IMR-90 (cell line): ENCODE data around the gene E4F1. TPM values are rescaled to one million over a fixed set of nuclear protein-coding genes. Genes with fewer than 3 reads are reported as not detected.

Experiments used
- ATAC-seq: fragments of 200-7000 bp; cut with Tn5 transposase; 2 replicates; pipeline ENCODE4 v1.9.1; 2020; ENCODE audit warnings: low read depth, mild to moderate bottlenecking, moderate library complexity
- BruUV-seq: library from RNA; stranded (reverse); fragments of 400-500 nt; replicated peaks from 2 replicates; lab custom pipeline; 2021; lab: Mats Ljungman, UMichigan
- CTCF ChIA-PET: fragments of 300-600 bp; formaldehyde crosslinking; extraction: SDS; loops from one replicate; lab custom pipeline; 2021; ENCODE audit warnings: antibody characterized with exemption; lab: Yijun Ruan, JAX
- POLR2A ChIA-PET: fragments of 300-600 bp; sonication (Branson Sonifier 250); formaldehyde crosslinking; loops from one replicate; lab custom pipeline; 2022; ENCODE audit warnings: antibody characterized with exemption; ENCODE audit not compliant: unreplicated experiment; lab: Charles Lee
- DNase-seq: peaks from one replicate; pipeline ENCODE4 v3.0.0; 2013
- H2AFZ ChIP-seq: replicated peaks from 2 replicates; pipeline ENCODE3; 2013; ENCODE audit warnings: low read length, mild to moderate bottlenecking; ENCODE audit not compliant: poor library complexity
- H2AK5ac ChIP-seq: 2 replicates; pipeline ENCODE4 v1.6.1; 2013; ENCODE audit warnings: low read depth, low read length, inconsistent platforms
- H2AK9ac ChIP-seq: replicated peaks from 2 replicates; pipeline ENCODE3; 2013; ENCODE audit warnings: mild to moderate bottlenecking, low read depth, low read length, moderate library complexity; ENCODE audit not compliant: poor library complexity
- H2BK120ac ChIP-seq: 2 replicates; pipeline ENCODE4 v1.6.1; 2013; ENCODE audit warnings: low read depth, low read length, inconsistent platforms
- H2BK15ac ChIP-seq: 3 replicates; pipeline ENCODE4 v1.6.1; 2013; ENCODE audit warnings: low read depth, low read length, inconsistent platforms
- H2BK20ac ChIP-seq: 2 replicates; pipeline ENCODE4 v1.6.1; 2013; ENCODE audit warnings: low read depth, mild to moderate bottlenecking, inconsistent platforms, low read length, moderate library complexity
- H2BK5ac ChIP-seq: 2 replicates; pipeline ENCODE4 v1.6.1; 2013; ENCODE audit warnings: mild to moderate bottlenecking, low read depth, low read length, inconsistent platforms; ENCODE audit not compliant: poor library complexity, severe bottlenecking
- H3K14ac ChIP-seq: replicated peaks from 2 replicates; pipeline ENCODE4 v1.6.1; 2013; ENCODE audit warnings: low read depth, low read length, inconsistent platforms
- H3K18ac ChIP-seq: 2 replicates; pipeline ENCODE4 v1.6.1; 2013; ENCODE audit warnings: low read depth, low read length, control low read depth
- H3K23ac ChIP-seq: 2 replicates; pipeline ENCODE4 v1.6.1; 2013; ENCODE audit warnings: low read depth, low read length, inconsistent platforms
- H3K27ac ChIP-seq: 2 replicates; pipeline ENCODE4 v1.5.1; 2013; ENCODE audit warnings: mild to moderate bottlenecking, control low read depth, low read length; ENCODE audit not compliant: insufficient read depth
- H3K27me3 ChIP-seq: 2 replicates; pipeline ENCODE4 v1.6.1; 2013; ENCODE audit warnings: low read length; ENCODE audit not compliant: control insufficient read depth, insufficient read depth
- H3K36me3 ChIP-seq: 2 replicates; pipeline ENCODE4 v1.6.1; 2013; ENCODE audit warnings: low read length, mixed read lengths; ENCODE audit not compliant: control insufficient read depth, insufficient read depth
- H3K4ac ChIP-seq: 2 replicates; pipeline ENCODE4 v1.6.1; 2013; ENCODE audit warnings: low read depth, low read length, inconsistent platforms
- H3K4me1 ChIP-seq: 2 replicates; pipeline ENCODE4 v1.6.1; 2013; ENCODE audit warnings: low read length, mixed read lengths; ENCODE audit not compliant: control insufficient read depth, insufficient read depth
- H3K4me2 ChIP-seq: 2 replicates; pipeline ENCODE4 v1.6.1; 2013; ENCODE audit warnings: low read depth, mild to moderate bottlenecking, control low read depth, low read length, moderate library complexity
- H3K4me3 ChIP-seq: 2 replicates; pipeline ENCODE4 v1.5.1; 2013; ENCODE audit warnings: low read depth, mild to moderate bottlenecking, control low read depth, low read length, moderate library complexity; ENCODE audit not compliant: insufficient read depth
- H3K56ac ChIP-seq: 2 replicates; pipeline ENCODE4 v1.6.1; 2013; ENCODE audit warnings: low read length, inconsistent platforms; ENCODE audit not compliant: insufficient read depth; ENCODE audit errors: extremely low read depth
- H3K79me1 ChIP-seq, 2 experiments: 2 replicates each; pipeline ENCODE4 v1.6.1; 2013; ENCODE audit warnings: low read length in 2 of 2, inconsistent platforms in 1 of 2, low read depth in 1 of 2
- H3K9ac ChIP-seq: 2 replicates; pipeline ENCODE4 v1.6.1; 2013; ENCODE audit warnings: low read depth, low read length, control low read depth
- H3K9me1 ChIP-seq: 2 replicates; pipeline ENCODE4 v1.6.1; 2013; ENCODE audit warnings: low read length, inconsistent platforms; ENCODE audit not compliant: insufficient read depth
- H3K9me3 ChIP-seq: 2 replicates; pipeline ENCODE4 v1.6.1; 2013; ENCODE audit warnings: low read length; ENCODE audit not compliant: control insufficient read depth, insufficient read depth
- H4K20me1 ChIP-seq: 2 replicates; pipeline ENCODE4 v1.6.1; 2013; ENCODE audit warnings: low read length, inconsistent platforms; ENCODE audit not compliant: insufficient read depth
- H4K5ac ChIP-seq: 2 replicates; pipeline ENCODE4 v1.6.1; 2013; ENCODE audit warnings: mild to moderate bottlenecking, low read depth, low read length, control low read depth
- H4K8ac ChIP-seq, 2 experiments: 2 replicates each; pipeline ENCODE4 v1.6.1; 2013; ENCODE audit warnings: low read depth in 2 of 2, low read length in 2 of 2, control low read depth in 1 of 2, inconsistent platforms in 1 of 2
- H4K91ac ChIP-seq: 2 replicates; pipeline ENCODE4 v1.6.1; 2013; ENCODE audit warnings: low read depth, low read length, inconsistent platforms; ENCODE audit not compliant: insufficient read depth
- BHLHE40 ChIP-seq: fragments of 150-350 bp; IDR thresholded peaks from 2 replicates; pipeline ENCODE4 v1.6.1; 2016; ENCODE audit warnings: mild to moderate bottlenecking, low read depth, low read length
- CEBPB ChIP-seq: IDR thresholded peaks from 2 replicates; pipeline ENCODE4 v1.6.1; 2012; ENCODE audit warnings: low read depth, low read length, improper control_type of control experiment
- CHD1 ChIP-seq: IDR thresholded peaks from 2 replicates; pipeline ENCODE4 v1.6.1; 2012; ENCODE audit warnings: low read depth, low read length, improper control_type of control experiment
- FOS ChIP-seq: fragments of 150-350 bp; IDR thresholded peaks from 2 replicates; pipeline ENCODE4 v1.6.1; 2016; ENCODE audit warnings: low read depth, low read length
- MAFK ChIP-seq: IDR thresholded peaks from 2 replicates; pipeline ENCODE4 v1.6.1; 2012; ENCODE audit warnings: low read depth, low read length, improper control_type of control experiment
- MAZ ChIP-seq: IDR thresholded peaks from 2 replicates; pipeline ENCODE4 v1.6.1; 2012; ENCODE audit warnings: low read depth, mild to moderate bottlenecking, low read length, improper control_type of control experiment, moderate library complexity, borderline replicate concordance
- MXI1 ChIP-seq: IDR thresholded peaks from 2 replicates; pipeline ENCODE4 v1.6.1; 2012; ENCODE audit warnings: low read depth, mild to moderate bottlenecking, low read length, moderate library complexity, borderline replicate concordance
- NFE2L2 ChIP-seq: fragments of 150-350 bp; IDR thresholded peaks from 2 replicates; pipeline ENCODE4 v1.6.1; 2016; ENCODE audit warnings: low read depth, mild to moderate bottlenecking, low read length
- POLR2A ChIP-seq: IDR thresholded peaks from 2 replicates; pipeline ENCODE4 v1.6.1; 2012; ENCODE audit warnings: mild to moderate bottlenecking, low read depth, low read length
- RAD21 ChIP-seq: IDR thresholded peaks from 2 replicates; pipeline ENCODE4 v1.6.1; 2012; ENCODE audit warnings: low read length, improper control_type of control experiment
- RCOR1 ChIP-seq: IDR thresholded peaks from 2 replicates; pipeline ENCODE4 v1.6.1; 2012; ENCODE audit warnings: mild to moderate bottlenecking, low read length, improper control_type of control experiment; ENCODE audit not compliant: insufficient replicate concordance
- RFX5 ChIP-seq: IDR thresholded peaks from 2 replicates; pipeline ENCODE4 v1.8.0; 2012; ENCODE audit warnings: low read depth, mild to moderate bottlenecking, low read length, moderate library complexity
- SMC3 ChIP-seq: fragments of 150-350 bp; IDR thresholded peaks from 2 replicates; pipeline ENCODE4 v1.6.1; 2016; ENCODE audit warnings: low read depth, mild to moderate bottlenecking, antibody characterized with exemption, low read length, moderate library complexity
- WGBS, 2 experiments: methylation state at CpG; one replicate each; pipeline versions ENCODE4 v1.1.5 to v1.1.7; 2013; ENCODE audit warnings: missing lambda C conversion rate in 2 of 2; ENCODE audit not compliant: insufficient read length in 1 of 2; ENCODE audit errors: extremely low coverage in 2 of 2; 5-methylcytosine and 5-hydroxymethylcytosine counted together
- dilution Hi-C: fragments of 300-500 bp; cut with HindIII; formaldehyde crosslinking; loops from one replicate; pipeline ENCODE4 v1.14.3; 2018; ENCODE audit warnings: low sequenced_read_pairs; ENCODE audit not compliant: unreplicated experiment
- in situ Hi-C: fragments of 300-500 bp; cut with MboI; formaldehyde crosslinking; loops from 3 replicates; pipeline ENCODE4 v1.14.3; 2019; ENCODE audit warnings: low sequenced_read_pairs, inconsistent platforms, mixed read lengths
- intact Hi-C: fragments of 100-400 bp; cut with micrococcal nuclease; formaldehyde crosslinking; loops from 2 replicates; pipeline ENCODE4 v1.10.0; 2022
- polyA plus RNA-seq, 3 experiments: library from polyadenylated mRNA; depleted of rRNA; stranded (reverse); fragments of >200 nt; gene quantifications; 2 replicates each; pipeline ENCODE4 v1.2.3, GENCODE V29; 2012; ENCODE audit warnings: low replicate concordance in 1 of 3
- total RNA-seq: library from RNA; depleted of rRNA; stranded (reverse); fragments of >200 nt; gene quantifications from 2 replicates; pipeline ENCODE4 v1.2.3, GENCODE V29; 2012
- TF ChIP-seq, protein P1 (sequence below): fragments of 150-350 bp; IDR thresholded peaks from 2 replicates; pipeline ENCODE4 v1.6.1; 2017; ENCODE audit warnings: mild to moderate bottlenecking, antibody characterized with exemption, low read length, low read depth
- TF ChIP-seq, protein P2 (sequence below): conservative IDR thresholded peaks from 2 replicates; pipeline ENCODE4 v1.5.1; 2012; ENCODE audit warnings: mild to moderate bottlenecking, low read depth, low read length, improper control_type of control experiment
- TF ChIP-seq, protein P3 (sequence below): fragments of 150-350 bp; IDR thresholded peaks from 2 replicates; pipeline ENCODE4 v1.6.1; 2016; ENCODE audit warnings: low read depth, mild to moderate bottlenecking, low read length, moderate library complexity, borderline replicate concordance

The E4F1 gene
- total and polyA plus RNA-seq, 2 of the 4 experiments (the other 2 are of a cell fraction), result 13.1 to 33.0 TPM

DNA sequence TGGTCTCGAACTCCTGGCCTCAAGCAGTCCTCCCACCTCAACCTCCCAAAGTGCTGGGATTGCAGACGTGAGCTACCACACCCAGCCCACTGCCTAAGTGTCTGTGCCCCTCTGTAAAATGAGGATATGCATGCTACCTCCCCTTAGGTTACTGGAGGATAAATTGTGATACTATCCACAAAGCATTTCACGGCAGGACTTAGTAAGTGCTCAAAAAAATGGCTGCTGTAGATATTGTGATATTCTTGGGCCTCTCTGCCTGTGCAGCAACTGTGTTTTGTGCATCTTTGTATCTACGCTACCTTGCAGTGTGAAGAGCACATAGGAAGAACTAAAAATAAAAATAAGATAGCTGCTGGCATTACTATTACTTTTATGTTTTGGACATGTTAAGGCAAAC, 25.1 kb upstream of the E4F1 start:
- no CpG with 5 or more reads among the region's 4 CpGs for WGBS, 2 experiments

More for the DNA sequence above, 25.1 kb upstream of the E4F1 start:
- H2BK120ac ChIP-seq, result no peak overlapping the region
- ChIA-PET CTCF (no interaction called here), POLR2A (no interaction called here)
- no peak overlapping the region for H2BK20ac ChIP-seq
- no peak overlapping the region for H3K56ac ChIP-seq
- DNase-seq (no peak), ATAC-seq (no peak)
- no peak overlapping the region for H3K14ac ChIP-seq
- no peaks in the 10 kb centered on the region for H3K36me3 ChIP-seq
- no TSS peak for BruUV-seq
- H3K23ac ChIP-seq, result peak overlapping the region; percentile 42; the same call in 1 of the 2 replicates
- dilution Hi-C loops (no loop called here), in situ Hi-C loops (no loop called here), intact Hi-C loops (no loop called here)
- no peaks in the 10 kb centered on the region for H3K4me1 ChIP-seq
- H4K20me1 ChIP-seq, result no peaks in the 10 kb centered on the region; the same call in 1 of the 2 replicates
- H3K9me1 ChIP-seq, result no peaks in the 10 kb centered on the region
- H2AFZ ChIP-seq, result no peak overlapping the region
- H4K91ac ChIP-seq, result no peak overlapping the region
- no peak overlapping the region for H2BK15ac ChIP-seq
- no peak overlapping the region for H3K9ac ChIP-seq
- H3K79me1 ChIP-seq, result no peaks in the 10 kb centered on the region
- H4K8ac ChIP-seq, result no peak overlapping the region
- H3K18ac ChIP-seq, result no peak overlapping the region
- no peak overlapping the region for H2AK5ac ChIP-seq
- H3K4me2 ChIP-seq, result no peak overlapping the region
- no peak overlapping the region for H4K5ac ChIP-seq
- H2BK5ac ChIP-seq, result no peak overlapping the region
- H2AK9ac ChIP-seq, result no peak overlapping the region
- no peaks in the 10 kb centered on the region for H3K9me3 ChIP-seq
- no peak for TF ChIP-seq BHLHE40
- TF ChIP-seq, protein P1, sequence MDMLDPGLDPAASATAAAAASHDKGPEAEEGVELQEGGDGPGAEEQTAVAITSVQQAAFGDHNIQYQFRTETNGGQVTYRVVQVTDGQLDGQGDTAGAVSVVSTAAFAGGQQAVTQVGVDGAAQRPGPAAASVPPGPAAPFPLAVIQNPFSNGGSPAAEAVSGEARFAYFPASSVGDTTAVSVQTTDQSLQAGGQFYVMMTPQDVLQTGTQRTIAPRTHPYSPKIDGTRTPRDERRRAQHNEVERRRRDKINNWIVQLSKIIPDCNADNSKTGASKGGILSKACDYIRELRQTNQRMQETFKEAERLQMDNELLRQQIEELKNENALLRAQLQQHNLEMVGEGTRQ, result no peak
- no peak for TF ChIP-seq FOS
- TF ChIP-seq NFE2L2, result no peak
- TF ChIP-seq, protein P2, sequence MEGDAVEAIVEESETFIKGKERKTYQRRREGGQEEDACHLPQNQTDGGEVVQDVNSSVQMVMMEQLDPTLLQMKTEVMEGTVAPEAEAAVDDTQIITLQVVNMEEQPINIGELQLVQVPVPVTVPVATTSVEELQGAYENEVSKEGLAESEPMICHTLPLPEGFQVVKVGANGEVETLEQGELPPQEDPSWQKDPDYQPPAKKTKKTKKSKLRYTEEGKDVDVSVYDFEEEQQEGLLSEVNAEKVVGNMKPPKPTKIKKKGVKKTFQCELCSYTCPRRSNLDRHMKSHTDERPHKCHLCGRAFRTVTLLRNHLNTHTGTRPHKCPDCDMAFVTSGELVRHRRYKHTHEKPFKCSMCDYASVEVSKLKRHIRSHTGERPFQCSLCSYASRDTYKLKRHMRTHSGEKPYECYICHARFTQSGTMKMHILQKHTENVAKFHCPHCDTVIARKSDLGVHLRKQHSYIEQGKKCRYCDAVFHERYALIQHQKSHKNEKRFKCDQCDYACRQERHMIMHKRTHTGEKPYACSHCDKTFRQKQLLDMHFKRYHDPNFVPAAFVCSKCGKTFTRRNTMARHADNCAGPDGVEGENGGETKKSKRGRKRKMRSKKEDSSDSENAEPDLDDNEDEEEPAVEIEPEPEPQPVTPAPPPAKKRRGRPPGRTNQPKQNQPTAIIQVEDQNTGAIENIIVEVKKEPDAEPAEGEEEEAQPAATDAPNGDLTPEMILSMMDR, result no peak
- no peak for TF ChIP-seq SMC3
- TF ChIP-seq RFX5, result no peak
- TF ChIP-seq MAFK, result no peak
- no peak for TF ChIP-seq MAZ
- no peak for TF ChIP-seq RAD21
- no peak for TF ChIP-seq RCOR1
- TF ChIP-seq CEBPB, result no peak
- TF ChIP-seq, protein P3, sequence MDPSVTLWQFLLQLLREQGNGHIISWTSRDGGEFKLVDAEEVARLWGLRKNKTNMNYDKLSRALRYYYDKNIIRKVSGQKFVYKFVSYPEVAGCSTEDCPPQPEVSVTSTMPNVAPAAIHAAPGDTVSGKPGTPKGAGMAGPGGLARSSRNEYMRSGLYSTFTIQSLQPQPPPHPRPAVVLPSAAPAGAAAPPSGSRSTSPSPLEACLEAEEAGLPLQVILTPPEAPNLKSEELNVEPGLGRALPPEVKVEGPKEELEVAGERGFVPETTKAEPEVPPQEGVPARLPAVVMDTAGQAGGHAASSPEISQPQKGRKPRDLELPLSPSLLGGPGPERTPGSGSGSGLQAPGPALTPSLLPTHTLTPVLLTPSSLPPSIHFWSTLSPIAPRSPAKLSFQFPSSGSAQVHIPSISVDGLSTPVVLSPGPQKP, result no peak
- no peak for TF ChIP-seq POLR2A
- TF ChIP-seq CHD1, result no peak
- no peak for TF ChIP-seq MXI1
- H3K4ac ChIP-seq, result no peak overlapping the region
- no peak overlapping the region for H3K4me3 ChIP-seq
- H3K27me3 ChIP-seq, result peaks cover 67% of the 10 kb centered on the region
- H3K27ac ChIP-seq, result no peak overlapping the region
